PC-9 (cell line): Measurements from ENCODE around the gene CHPT1.

Experiments used
- CTCF ChIP-seq: fragments of 200-600 bp; sonication (generic); conservative IDR thresholded peaks from 2 replicates; pipeline ENCODE4 v1.6.1; 2017; ENCODE audit warnings: mixed run types, antibody characterized with exemption, mild to moderate bottlenecking, moderate library complexity
- EZH2 ChIP-seq: fragments of 200-600 bp; sonication (generic); IDR thresholded peaks from 2 replicates; pipeline ENCODE4 v1.8.0; 2017; ENCODE audit warnings: antibody characterized with exemption, low read depth

GRCh38 chr12:101713059-101713682, 15.7 kb downstream of the CHPT1 start:
- TF ChIP-seq CTCF (no peak), EZH2 (no peak)
